ENCODE results near the gene TRPM4. TPM values are rescaled to one million over a fixed set of nuclear protein-coding genes. Genes with fewer than 3 reads are reported as not detected.
A peak's percentile ranks its signal among the peaks of the same experiment; 100 is the strongest.

Gene TRPM4
- total and polyA plus RNA-seq, 2 of the 8 experiments (the other 6 are each of a cell fraction or from before 2014, with no cell fraction given) = 11.3 to 13.3 TPM

- Histone ChIP-seq H3K4me2 (ENCODE audit: insufficient read depth in 1 of 2, low read depth in 2 of 2, low read length in 2 of 2) (no peak overlapping the region), H2AFZ (ENCODE audit: low read length) (no peak overlapping the region), H3K79me1 (ENCODE audit: low read depth, low read length) (no peaks in the 10 kb centered on the region), H2BK120ac (replicated peaks; ENCODE audit: low read depth, low read length) (no peak overlapping the region), H2BK5ac (ENCODE audit: low read depth, low read length) (no peak overlapping the region), H2AK5ac (ENCODE audit: low read depth, low read length) (no peak overlapping the region), H2BK20ac (ENCODE audit: low read length) (no peak overlapping the region), H3K14ac (ENCODE audit: insufficient read length) (no peak overlapping the region), H3K23ac (ENCODE audit: insufficient read length) (no peak overlapping the region), H3K27me3 (replicated peaks in 1 of 4; ENCODE audit: control insufficient read depth in 3 of 4, extremely low read depth in 1 of 4, insufficient read depth in 3 of 4, low read length in 3 of 4) (no peaks in the 10 kb centered on the region), H3K79me2 (ENCODE audit: control insufficient read depth in 1 of 2, insufficient read depth in 2 of 2, low read length in 2 of 2) (no peaks in the 10 kb centered on the region), H2BK12ac (ENCODE audit: low read depth, low read length) (no peak overlapping the region), H3K18ac (ENCODE audit: extremely low read depth, low read length) (no peak overlapping the region), H3K9me3 (ENCODE audit: insufficient read depth in 2 of 2, low read depth in 1 of 2, low read length in 1 of 2) (no peaks in the 10 kb centered on the region), H3K4ac (replicated peaks; ENCODE audit: insufficient read length, low read depth, low read length) (no peak overlapping the region), H3K4me1 (replicated peaks in 1 of 4; ENCODE audit: control insufficient read depth in 3 of 4, insufficient read depth in 4 of 4, low read length in 3 of 4) (peaks cover 0 to 3% (median 1%) of the 10 kb centered on the region in 4 experiments; a peak in 2 of 7 replicates), H3K9ac (replicated peaks in 1 of 4; ENCODE audit: extremely low read depth in 1 of 4, low read depth in 3 of 4, low read length in 3 of 4) (no peak overlapping the region), H3K23me2 (ENCODE audit: low read depth, low read length) (no peaks in the 10 kb centered on the region), H2BK15ac (ENCODE audit: low read length) (no peak overlapping the region), H4K8ac (ENCODE audit: extremely low read depth, insufficient read depth, low read length) (no peak overlapping the region), H4K5ac (ENCODE audit: insufficient read length, low read depth, low read length) (no peak overlapping the region), H3K36me3 (ENCODE audit: control insufficient read depth in 2 of 4, insufficient read depth in 4 of 4, low read length in 3 of 4) (no peaks in the 10 kb centered on the region), H3K27ac (ENCODE audit: low read depth, low read length) (no peak overlapping the region), H3K4me3 (ENCODE audit: extremely low read depth in 1 of 4, insufficient read depth in 2 of 4, low read depth in 3 of 4, low read length in 4 of 4) (no peak overlapping the region), H4K91ac (replicated peaks; ENCODE audit: insufficient read length, low read length) (no peak overlapping the region), H4K20me1 (replicated peaks in 1 of 2; ENCODE audit: control insufficient read depth in 1 of 2, insufficient read depth in 2 of 2, low read length in 2 of 2) (no peaks in the 10 kb centered on the region), H3K56ac (replicated peaks; ENCODE audit: insufficient read length, low read depth, low read length) (no peak overlapping the region)
- WGBS, 2 experiments (ENCODE audit: extremely low coverage in 1 of 2, insufficient coverage in 1 of 2, insufficient read length in 1 of 2, insufficient replicate concordance in 2 of 2, low coverage in 1 of 2, low lambda C conversion rate in 2 of 2, missing lambda C conversion rate in 1 of 2) = 95% methylated on average over 9 of the region's 9 CpGs; no CpG with 5 or more reads in 1 of the 2 experiments
- ChIA-PET CTCF (ENCODE audit: partially characterized antibody) (interaction anchor here (0.6 to 1.7 kb wide), 4 partner anchors 10 to 174 kb away, joined by 3 to 7 read pairs (median 4); no protein-coding TSS in a partner anchor), POLR2A (ENCODE audit: partially characterized antibody) (interaction anchor here (1.1 kb wide), 1 partner anchor 96 kb away, joined by 3 read pairs; no protein-coding TSS in a partner anchor)
- DNase-seq (ENCODE audit: low read depth in 1 of 2, low spot score in 2 of 2) (peak in 1 of 2 experiments; percentile 35), FAIRE-seq (no peak)
- TF ChIP-seq CHD1 (IDR thresholded peaks at IDR 0.05; ENCODE audit: low read depth, low read length) (no peak), CBX5 (IDR thresholded peaks at IDR 0.05; ENCODE audit: low read depth, low read length) (no peak), BRCA1 (IDR thresholded peaks at IDR 0.05; ENCODE audit: low read depth, low read length) (no peak), ZNF274 (IDR thresholded peaks at IDR 0.05; ENCODE audit: borderline replicate concordance, extremely low read depth, low read length) (no peak), NRF1 (IDR thresholded peaks at IDR 0.05; ENCODE audit: low read depth, low read length) (no peak), HDAC6 (IDR thresholded peaks at IDR 0.05; ENCODE audit: low read depth, low read length) (no peak), MAFK (IDR thresholded peaks at IDR 0.05; ENCODE audit: low read depth, low read length) (no peak), KDM5A (IDR thresholded peaks at IDR 0.05; ENCODE audit: low read length) (no peak), SUZ12 (IDR thresholded peaks at IDR 0.05; ENCODE audit: low read length) (no peak), TBP (IDR thresholded peaks at IDR 0.05; ENCODE audit: low read depth, low read length) (no peak), RXRA (IDR thresholded peaks at IDR 0.05; ENCODE audit: insufficient read depth, low read depth, low read length) (no peak), CTBP2 (IDR thresholded peaks at IDR 0.05; ENCODE audit: borderline replicate concordance, insufficient read depth, insufficient read length, low read length) (no peak)
- TF ChIP-seq, protein P1, sequence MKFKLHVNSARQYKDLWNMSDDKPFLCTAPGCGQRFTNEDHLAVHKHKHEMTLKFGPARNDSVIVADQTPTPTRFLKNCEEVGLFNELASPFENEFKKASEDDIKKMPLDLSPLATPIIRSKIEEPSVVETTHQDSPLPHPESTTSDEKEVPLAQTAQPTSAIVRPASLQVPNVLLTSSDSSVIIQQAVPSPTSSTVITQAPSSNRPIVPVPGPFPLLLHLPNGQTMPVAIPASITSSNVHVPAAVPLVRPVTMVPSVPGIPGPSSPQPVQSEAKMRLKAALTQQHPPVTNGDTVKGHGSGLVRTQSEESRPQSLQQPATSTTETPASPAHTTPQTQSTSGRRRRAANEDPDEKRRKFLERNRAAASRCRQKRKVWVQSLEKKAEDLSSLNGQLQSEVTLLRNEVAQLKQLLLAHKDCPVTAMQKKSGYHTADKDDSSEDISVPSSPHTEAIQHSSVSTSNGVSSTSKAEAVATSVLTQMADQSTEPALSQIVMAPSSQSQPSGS (IDR thresholded peaks at IDR 0.05; ENCODE audit: low read length) = no peak
Measured at GRCh38 chr19:49244256-49244655, 86.7 kb downstream of the TRPM4 start.
